Smooth muscle cell (in vitro differentiated cells): ENCODE data around the gene FANCG. TPM values are rescaled to one million over a fixed set of nuclear protein-coding genes. Genes with fewer than 3 reads are reported as not detected.

Source experiments
- DNase-seq: peaks from one replicate; lab custom pipeline; 2025; ENCODE audit not compliant: unreplicated experiment; lab: John Stamatoyannopoulos, UW
- H2AFZ ChIP-seq: fragments of 200-600 bp; sonication (generic); 2 replicates; pipeline ENCODE4 v1.6.0; 2016; ENCODE audit warnings: antibody characterized with exemption, low read depth, mild to moderate bottlenecking
- H3F3A ChIP-seq: fragments of 200-600 bp; sonication (generic); 2 replicates; pipeline ENCODE4 v1.6.0; 2017; ENCODE audit warnings: antibody characterized with exemption, low read depth
- H3K27ac ChIP-seq: fragments of 200-600 bp; sonication (generic); 2 replicates; pipeline ENCODE4 v1.5.1; 2016; ENCODE audit warnings: low read depth, mild to moderate bottlenecking
- H3K27me3 ChIP-seq: fragments of 200-600 bp; sonication (generic); 2 replicates; pipeline ENCODE4 v1.6.1; 2016; ENCODE audit warnings: low read depth, mild to moderate bottlenecking
- H3K36me3 ChIP-seq: fragments of 200-600 bp; sonication (generic); 2 replicates; pipeline ENCODE4 v1.5.1; 2016; ENCODE audit warnings: low read depth
- H3K4me1 ChIP-seq: fragments of 200-600 bp; sonication (generic); 2 replicates; pipeline ENCODE4 v1.5.1; 2016; ENCODE audit warnings: low read depth
- H3K4me2 ChIP-seq: fragments of 200-600 bp; sonication (generic); 2 replicates; pipeline ENCODE4 v1.6.0; 2016; ENCODE audit warnings: mild to moderate bottlenecking
- H3K4me3 ChIP-seq: fragments of 200-600 bp; sonication (generic); 2 replicates; pipeline ENCODE4 v1.5.1; 2016; ENCODE audit warnings: mild to moderate bottlenecking
- H3K79me2 ChIP-seq: fragments of 200-600 bp; sonication (generic); 2 replicates; pipeline ENCODE4 v1.6.0; 2016; ENCODE audit warnings: low read depth, mild to moderate bottlenecking
- H3K9ac ChIP-seq: fragments of 200-600 bp; sonication (generic); 2 replicates; pipeline ENCODE4 v1.6.0; 2016; ENCODE audit warnings: low read depth
- H3K9me3 ChIP-seq: fragments of 200-600 bp; sonication (generic); replicated peaks from 2 replicates; pipeline ENCODE4 v1.5.1; 2016; ENCODE audit warnings: low read depth
- H4K20me1 ChIP-seq: fragments of 200-600 bp; sonication (generic); 2 replicates; pipeline ENCODE4 v1.6.0; 2016; ENCODE audit warnings: low read depth
- WGBS: methylation state at CpG from one replicate; pipeline ENCODE4 v1.1.7; 2016; ENCODE audit warnings: low lambda C conversion rate; 5-methylcytosine and 5-hydroxymethylcytosine counted together
- polyA plus RNA-seq: library from polyadenylated mRNA; unstranded; fragments of >200 nt; fragmentation: Nextera tagmentation; extraction: Ambion mirVana; gene quantifications from 2 replicates; pipeline ENCODE4 v1.2.1, GENCODE V29; 2016
- total RNA-seq: library from RNA; depleted of rRNA; stranded (reverse); fragments of >200 nt; gene quantifications from 2 replicates; pipeline ENCODE4 v1.2.3, GENCODE V29; 2014
- TF ChIP-seq, protein P1 (sequence below): fragments of 200-600 bp; sonication (generic); IDR thresholded peaks from 2 replicates; pipeline ENCODE4 v1.5.1; 2017; ENCODE audit warnings: borderline replicate concordance, mild to moderate bottlenecking, antibody characterized with exemption; ENCODE audit not compliant: insufficient read depth, poor library complexity, severe bottlenecking

FANCG gene
- total and polyA plus RNA-seq, 2 experiments from 2014 or later: 13.0 to 19.0 TPM

DNA sequence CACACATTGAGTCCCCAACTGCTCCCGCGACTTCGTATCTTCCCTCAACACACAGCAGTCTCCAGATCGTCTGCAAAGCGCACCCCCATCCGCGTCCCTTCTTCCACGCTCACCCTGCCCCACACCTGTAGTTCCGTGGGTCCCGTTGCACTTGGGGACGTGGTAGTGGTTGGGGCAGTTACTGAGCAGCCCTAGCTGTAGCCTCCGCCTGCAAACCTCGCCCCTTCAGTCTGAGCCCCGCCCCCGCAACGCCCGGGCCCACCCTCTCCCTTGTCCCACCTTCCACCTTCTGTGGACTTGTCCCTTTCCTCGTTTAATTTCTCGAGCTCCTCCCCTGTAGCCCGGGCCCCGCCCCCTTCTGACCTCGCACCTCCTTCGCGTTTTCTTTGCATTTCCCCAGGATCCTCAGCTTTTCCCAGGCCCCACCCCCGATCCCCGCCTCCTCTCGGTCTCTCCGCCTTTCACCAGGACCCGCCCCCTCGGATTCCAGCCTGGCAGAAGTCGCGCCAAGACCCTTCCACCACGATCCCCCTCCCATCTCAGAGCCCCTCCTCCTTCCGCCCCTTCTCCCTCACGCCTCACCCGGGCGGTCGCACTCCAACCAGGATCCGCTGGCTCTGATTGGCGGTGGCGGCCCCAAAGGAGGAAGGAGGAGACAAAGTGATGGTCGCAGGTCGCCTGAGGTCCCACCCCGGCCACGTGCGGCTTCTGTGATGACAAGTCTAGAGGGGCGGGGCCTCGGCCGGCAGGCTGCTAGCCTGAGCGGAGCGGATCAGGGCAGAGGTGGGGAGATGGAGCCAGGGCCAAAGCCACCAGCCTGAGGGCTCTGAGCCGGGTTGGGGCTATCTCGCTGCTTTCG lies 36.2 kb upstream of the FANCG start, which contains the start of gene ATOSB:
Gene ATOSB, minus strand, starts transcription at position 183 of the 859 bp plus-strand sequence. CDS start 7,588 bp downstream, outside the sequence.
- Histone ChIP-seq H3K27me3 (no peaks in the 10 kb centered on the region), H2AFZ (peak within 1 kb of the TSS; percentile 90), H3K9me3 (no peaks in the 10 kb centered on the region), H3K4me2 (peak within 1 kb of the TSS; percentile 93), H3K79me2 (peaks cover 19% of the 10 kb centered on the region), H3K4me3 (peak within 1 kb of the TSS; percentile 69), H4K20me1 (peaks cover 14% of the 10 kb centered on the region), H3K9ac (peak within 1 kb of the TSS; percentile 69), H3K36me3 (no peaks in the 10 kb centered on the region), H3F3A (peaks cover 13% of the 10 kb centered on the region), H3K27ac (peak within 1 kb of the TSS; percentile 93), H3K4me1 (peaks cover 24% of the 10 kb centered on the region)
- TF ChIP-seq, protein P1, sequence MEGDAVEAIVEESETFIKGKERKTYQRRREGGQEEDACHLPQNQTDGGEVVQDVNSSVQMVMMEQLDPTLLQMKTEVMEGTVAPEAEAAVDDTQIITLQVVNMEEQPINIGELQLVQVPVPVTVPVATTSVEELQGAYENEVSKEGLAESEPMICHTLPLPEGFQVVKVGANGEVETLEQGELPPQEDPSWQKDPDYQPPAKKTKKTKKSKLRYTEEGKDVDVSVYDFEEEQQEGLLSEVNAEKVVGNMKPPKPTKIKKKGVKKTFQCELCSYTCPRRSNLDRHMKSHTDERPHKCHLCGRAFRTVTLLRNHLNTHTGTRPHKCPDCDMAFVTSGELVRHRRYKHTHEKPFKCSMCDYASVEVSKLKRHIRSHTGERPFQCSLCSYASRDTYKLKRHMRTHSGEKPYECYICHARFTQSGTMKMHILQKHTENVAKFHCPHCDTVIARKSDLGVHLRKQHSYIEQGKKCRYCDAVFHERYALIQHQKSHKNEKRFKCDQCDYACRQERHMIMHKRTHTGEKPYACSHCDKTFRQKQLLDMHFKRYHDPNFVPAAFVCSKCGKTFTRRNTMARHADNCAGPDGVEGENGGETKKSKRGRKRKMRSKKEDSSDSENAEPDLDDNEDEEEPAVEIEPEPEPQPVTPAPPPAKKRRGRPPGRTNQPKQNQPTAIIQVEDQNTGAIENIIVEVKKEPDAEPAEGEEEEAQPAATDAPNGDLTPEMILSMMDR: no peak
- DNase-seq: peak; percentile 100
- 1% methylated on average over 45 of the region's 54 CpGs for WGBS

DNA sequence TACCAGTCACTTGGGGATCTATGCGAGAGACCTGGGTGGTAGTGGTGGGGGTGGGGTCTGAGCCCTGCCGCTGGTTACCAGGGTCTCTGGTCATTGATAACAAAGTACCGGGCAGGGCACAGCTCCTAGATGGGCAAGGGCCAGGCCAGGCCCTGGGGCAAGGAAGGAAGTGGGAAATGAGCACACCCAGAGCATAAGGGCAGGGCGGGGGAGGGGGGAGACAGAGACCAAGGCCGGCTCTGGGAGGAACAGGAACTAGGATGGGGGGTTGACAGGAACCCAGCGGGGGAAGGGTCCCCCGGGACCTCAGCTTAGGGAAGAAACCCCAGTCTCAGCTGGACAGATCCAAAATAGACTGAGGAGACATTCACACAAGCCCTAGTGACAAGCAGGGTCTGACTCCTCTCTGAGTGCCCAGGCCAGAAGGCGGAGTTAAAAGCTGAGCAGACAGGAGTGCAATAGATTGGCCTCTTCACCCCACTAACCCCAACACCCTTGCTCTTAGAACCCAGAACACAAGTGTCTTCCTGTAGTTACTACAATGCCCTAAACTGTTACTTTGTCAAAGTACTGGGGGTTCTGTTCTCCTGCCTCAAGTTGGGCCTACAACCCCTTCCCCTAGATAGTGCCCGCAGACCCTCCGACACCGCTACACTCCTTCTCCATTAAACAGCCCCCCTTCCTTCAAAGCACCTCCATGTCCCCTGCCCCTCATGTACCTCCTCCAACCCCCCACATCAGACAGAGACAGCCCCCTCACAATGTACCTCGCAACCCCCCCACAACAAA lies 35.3 kb upstream of the FANCG start:
- peak overlapping the region; percentile 93 for H3K27ac ChIP-seq
- H3F3A ChIP-seq: peaks cover 13% of the 10 kb centered on the region
- H3K36me3 ChIP-seq: no peaks in the 10 kb centered on the region
- DNase-seq: peak; percentile 17
- peaks cover 28% of the 10 kb centered on the region for H3K79me2 ChIP-seq
- peaks cover 23% of the 10 kb centered on the region for H4K20me1 ChIP-seq
- H3K9ac ChIP-seq: peak overlapping the region; percentile 69
- WGBS: 16% methylated on average over 10 of the region's 12 CpGs
- H3K4me1 ChIP-seq: peaks cover 29% of the 10 kb centered on the region
- H2AFZ ChIP-seq: no peak overlapping the region
- H3K9me3 ChIP-seq: no peaks in the 10 kb centered on the region
- TF ChIP-seq, protein P1: no peak
- H3K4me2 ChIP-seq: peak overlapping the region; percentile 93
- H3K27me3 ChIP-seq: no peaks in the 10 kb centered on the region
- H3K4me3 ChIP-seq: peak overlapping the region; percentile 69

DNA sequence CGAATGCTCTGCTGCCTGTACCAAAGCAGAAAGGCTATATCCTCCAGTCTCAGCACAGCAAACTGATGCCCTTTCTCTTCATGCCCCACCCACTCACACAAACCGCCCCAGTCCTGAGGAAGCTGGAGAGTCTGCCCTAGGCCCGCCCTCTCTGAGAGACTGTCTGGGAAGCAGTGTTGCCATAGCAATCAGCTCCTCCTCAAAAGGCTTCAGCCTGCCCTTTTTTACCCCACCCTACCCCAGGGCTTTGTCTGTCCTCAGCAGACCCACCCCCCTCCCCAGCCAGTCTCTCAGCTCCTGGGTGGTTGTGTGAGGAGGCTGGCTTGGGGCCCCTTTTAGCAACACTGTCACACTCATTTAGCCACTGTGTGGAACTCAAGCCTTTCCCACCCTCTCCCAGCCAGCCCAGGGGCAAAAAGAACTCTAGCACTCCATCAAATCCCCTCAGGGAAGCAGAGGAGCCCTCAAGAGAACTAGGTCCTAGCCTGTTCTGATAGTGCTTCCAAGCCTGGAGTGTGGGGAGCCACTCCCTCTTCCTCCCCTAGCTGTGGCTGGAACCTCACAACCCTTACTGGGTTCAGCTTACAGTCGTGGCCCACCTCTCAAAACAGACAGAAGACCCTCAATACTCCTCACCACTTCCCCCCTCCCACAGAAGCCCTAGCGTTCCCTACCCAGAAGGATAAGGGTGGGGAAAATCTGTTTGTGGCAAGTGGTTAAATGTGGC lies 34.5 kb upstream of the FANCG start:
- DNase-seq: peak; percentile 64
- peaks cover 36% of the 10 kb centered on the region for H3K79me2 ChIP-seq
- WGBS: 3% methylated on average over 5 of the region's 5 CpGs
- H3K4me2 ChIP-seq: peak overlapping the region; percentile 93
- peak overlapping the region; percentile 69 for H3K9ac ChIP-seq
- H2AFZ ChIP-seq: no peak overlapping the region
- H3K4me1 ChIP-seq: peaks cover 29% of the 10 kb centered on the region
- H3K4me3 ChIP-seq: peak overlapping the region; percentile 69
- no peaks in the 10 kb centered on the region for H3K27me3 ChIP-seq
- H3F3A ChIP-seq: peaks cover 13% of the 10 kb centered on the region
- TF ChIP-seq, protein P1: no peak
- peaks cover 31% of the 10 kb centered on the region for H4K20me1 ChIP-seq
- no peaks in the 10 kb centered on the region for H3K9me3 ChIP-seq
- H3K27ac ChIP-seq: peak overlapping the region; percentile 93
- no peaks in the 10 kb centered on the region for H3K36me3 ChIP-seq
